Stimulated activated CD4-positive, alpha-beta T cell treated with anti-CD3 and anti-CD28 coated beads, Interleukin-2, amount 100 ng/mL, for 4 hours (primary cell): ENCODE measurements around the gene GALNT2.
A peak's percentile ranks its signal among the peaks of the same experiment; 100 is the strongest.

Source experiments
- DNase-seq: peaks from one replicate; pipeline ENCODE4 v3.0.0-alpha.2; 2020; ENCODE audit warnings: low read depth

The GALNT2 gene

DNA sequence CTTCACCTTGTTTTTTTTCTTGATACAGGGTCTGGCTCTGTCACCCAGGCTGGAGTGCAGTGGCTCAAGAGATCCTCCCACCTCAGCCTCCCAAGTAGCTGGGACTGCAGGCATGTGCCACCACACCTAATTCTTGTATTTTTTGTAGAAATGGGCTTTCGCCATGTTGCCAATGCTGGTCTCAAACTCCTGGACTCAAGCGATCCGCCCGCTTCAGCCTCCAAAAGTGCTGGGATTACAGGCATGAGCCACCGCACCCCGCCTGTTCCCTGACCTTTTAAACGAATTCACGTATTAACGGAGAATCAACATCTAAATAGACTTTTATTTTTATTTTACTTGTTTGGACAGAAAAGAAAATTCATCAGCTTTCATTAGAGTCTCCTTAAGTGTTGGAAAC lies 254.3 kb downstream of the GALNT2 start:
- DNase-seq, result no peak

DNA sequence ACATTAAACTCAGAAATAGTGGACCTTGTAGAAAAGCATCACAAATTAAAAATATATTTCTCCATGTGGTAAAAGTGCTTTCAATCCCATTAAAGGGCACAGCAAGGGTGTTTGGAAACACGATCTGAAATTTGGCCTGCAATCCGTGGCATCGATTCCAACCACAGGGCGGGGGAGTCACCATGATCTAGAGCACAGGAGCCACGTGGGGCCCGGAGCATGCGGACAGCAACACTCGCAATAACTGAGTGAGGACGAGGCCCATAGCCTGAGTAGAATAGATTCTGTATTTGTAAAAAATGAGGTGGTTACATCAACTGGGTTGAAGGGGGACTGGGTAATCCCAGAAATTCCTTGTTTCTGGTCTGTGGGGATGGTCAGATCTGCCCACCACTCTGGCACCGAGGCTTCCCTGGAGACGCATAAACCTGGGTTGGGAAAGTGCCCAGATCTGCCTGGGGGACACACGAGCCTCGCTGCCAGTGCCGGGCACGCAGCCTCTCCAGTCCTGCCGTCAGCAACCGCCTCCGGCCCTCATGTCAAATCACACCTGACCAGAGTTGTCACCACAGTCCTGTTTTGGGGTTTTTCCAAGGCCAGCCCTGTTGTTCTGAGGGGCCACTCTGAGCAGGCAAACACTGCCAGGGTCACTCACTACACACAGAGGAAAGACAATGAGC lies 254.8 kb downstream of the GALNT2 start:
- DNase-seq, result no peak

DNA sequence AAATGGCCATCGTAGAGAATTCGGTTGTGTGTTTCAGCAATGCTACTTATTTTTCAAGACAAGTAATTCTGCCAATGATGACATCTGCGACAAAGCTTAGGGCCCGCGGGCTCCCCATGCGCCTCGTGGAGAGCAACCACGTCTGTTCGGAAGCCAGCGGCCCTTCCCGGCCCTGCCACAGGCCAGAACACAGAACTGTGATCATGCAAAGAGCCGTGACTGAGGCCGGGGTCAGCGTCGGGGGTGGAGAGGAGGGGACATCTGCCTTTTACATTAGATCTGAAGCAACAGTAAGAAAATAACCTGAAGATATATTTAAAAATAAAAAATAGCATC lies 255.4 kb downstream of the GALNT2 start:
- no peak for DNase-seq

DNA sequence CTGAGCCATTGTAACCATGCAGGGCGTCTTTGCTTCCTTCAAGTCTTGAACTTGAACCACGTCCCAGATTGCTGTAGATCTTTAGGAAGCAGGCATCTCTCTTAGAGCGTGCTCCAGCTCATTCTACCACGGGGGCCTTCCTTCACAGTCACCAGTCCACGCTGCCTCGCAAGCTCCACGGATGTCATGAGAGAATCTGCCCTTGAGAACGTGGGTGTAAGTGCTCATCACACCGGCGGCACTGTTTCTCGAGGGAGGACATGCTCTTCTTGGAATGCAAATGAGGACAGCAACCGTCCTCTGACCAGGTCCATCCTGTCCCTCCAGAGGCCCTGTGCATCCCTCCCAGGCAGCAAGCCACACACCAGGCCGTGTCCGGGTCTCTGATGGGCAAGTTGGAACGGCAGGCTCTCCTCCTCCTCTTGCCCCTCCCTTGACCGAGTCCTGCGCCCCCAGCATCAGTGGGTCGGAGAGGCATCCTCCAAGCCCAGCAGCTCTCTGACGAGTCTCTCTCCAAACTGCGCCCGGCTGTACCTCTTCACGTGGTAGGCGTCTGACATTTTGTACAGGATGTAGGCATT lies 256.0 kb downstream of the GALNT2 start:
- no peak for DNase-seq

DNA sequence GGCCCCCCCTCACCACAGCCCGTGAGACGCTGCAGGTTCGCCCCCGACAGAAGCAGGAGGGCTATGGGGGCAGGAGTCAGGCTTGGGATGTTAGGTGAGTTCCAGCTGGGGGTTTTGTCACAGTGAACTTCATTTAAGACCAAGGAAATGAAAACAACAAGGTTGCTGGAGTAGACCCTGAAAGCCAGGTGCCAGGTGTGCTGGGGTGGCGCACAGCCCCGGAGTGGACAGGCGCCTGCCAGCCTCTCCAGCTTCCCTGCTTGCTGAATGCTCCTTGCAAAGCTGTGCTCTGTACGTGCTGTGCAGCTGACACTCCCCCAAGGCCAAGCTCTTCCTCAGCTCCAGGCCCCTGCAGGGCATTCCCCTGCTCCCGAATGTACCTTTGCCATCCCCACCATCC lies 256.6 kb downstream of the GALNT2 start:
- DNase-seq, result no peak

DNA sequence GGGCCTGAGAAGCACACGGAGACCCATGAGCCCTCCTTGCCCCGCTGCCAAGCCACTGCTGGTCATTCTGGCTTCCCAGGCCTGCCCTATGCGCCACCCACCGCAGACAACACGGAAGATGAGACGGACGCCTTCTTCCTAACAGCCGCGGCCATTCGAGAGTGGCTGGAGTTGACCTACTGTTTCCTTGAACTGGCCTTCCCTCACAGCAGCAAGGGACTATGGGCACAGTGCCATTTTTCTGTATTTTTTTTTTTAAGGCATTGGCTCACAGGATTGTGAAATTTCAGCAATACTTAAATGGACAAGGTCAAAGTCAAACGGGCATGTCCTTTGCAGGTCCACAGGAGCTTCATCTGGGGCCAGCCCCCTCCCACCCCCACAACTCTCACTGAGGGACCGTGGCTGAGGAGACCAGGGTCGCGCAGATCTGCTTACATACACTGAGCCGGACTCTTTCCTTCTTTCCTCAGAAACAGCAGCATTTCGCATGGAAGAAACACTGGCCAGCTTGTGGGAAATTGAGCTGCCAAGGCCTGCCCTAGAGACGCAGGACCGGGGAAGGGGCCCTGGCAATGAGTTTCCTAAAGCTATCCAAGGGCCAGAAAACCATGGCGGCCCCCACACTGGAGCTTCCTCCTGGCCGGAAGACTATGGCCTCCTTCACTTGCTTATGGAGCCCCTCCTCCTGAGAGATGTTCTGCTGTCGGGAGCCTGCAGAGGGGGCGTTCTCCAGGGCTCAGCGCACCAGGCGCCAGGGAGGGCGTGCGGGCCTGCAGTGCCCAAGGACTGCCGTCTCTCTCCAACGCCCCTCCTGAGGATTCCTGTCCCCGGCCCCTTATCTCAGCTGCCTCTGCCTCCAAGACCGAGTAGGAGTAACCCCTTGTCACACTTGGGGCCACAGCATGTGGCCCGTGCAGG lies 260.2 kb downstream of the GALNT2 start:
- no peak for DNase-seq

DNA sequence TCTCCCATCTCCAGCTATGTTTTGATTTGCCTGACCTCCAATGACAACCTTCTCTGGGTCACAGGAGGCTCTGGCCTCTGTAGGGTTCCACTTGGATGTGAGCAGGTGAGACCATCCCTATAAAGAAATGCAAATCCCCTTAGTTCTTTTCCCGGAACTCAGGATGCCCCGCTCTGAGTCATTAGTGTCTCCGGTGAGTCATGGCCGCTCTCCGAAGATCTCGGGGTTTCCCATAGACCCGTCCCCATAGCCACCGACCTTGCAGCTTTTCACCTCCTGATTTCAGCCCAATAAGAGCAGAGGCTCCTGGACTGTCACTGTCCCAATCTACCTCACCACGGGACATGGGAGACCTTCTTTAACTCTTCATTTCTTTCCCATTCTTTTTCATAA lies 260.9 kb downstream of the GALNT2 start:
- DNase-seq, result peak; percentile 3

DNA sequence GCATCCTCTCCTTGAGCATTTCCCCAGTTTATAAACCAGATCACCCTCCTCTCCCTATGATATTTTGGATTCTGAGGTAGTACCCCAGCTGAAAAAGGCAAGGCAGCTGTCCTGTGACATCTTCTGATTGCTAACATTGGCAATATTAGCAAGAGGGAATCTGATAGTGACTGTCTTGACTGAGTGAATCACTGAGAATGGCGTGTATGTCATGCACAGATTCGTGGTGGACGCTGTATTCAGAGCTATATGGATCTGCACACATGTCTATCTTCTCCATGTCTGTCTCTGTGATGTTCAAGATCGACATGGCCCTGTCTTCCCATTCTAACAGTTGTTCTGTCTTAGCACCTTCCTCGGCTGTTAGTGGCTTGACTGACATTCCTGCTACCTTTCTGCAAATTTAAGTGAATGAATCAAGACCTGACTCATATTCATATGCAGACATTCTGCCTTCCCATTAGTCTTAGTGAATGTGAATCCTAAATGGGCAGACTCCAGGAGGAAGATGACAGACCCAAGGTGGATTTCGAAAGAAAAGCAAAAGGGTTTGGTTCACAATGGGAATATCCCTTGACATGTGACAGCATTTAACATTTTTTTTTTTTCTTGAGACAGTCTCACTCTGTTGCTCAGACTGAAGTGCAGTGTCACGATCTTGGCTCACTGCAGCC lies 261.4 kb downstream of the GALNT2 start:
- DNase-seq, result no peak

DNA sequence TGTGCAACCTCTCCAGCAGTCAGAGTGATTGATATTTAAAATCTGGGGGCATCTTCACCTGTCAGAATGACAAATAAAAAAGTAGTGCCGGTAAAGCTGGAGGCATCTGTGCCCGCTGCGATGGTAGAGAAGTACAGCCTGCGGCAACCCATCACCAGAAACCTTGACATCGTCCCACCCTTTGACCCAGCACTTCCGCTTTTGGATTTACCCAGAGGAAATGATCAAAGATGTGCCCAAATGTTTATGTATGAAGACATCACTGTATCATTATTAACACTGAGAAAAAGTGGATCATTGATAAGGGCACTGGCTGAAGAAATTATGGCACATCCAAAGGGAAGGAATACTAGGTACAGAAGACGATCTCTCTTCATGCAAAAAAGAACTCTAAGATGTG lies 263.1 kb downstream of the GALNT2 start:
- no peak for DNase-seq
